AG10803 (cell line): Measurements from ENCODE around the gene SLC37A1.

Experiments
- DNase-seq: peaks from one replicate; pipeline ENCODE4 v3.0.0; 2010; ENCODE audit warnings: low read depth
- H3K4me3 ChIP-seq: 2 replicates; pipeline ENCODE4 v1.5.1; 2011; ENCODE audit warnings: mild to moderate bottlenecking, low read length, control low read depth
- CTCF ChIP-seq: conservative IDR thresholded peaks from 2 replicates; pipeline ENCODE4 v1.5.1; 2011; ENCODE audit warnings: mild to moderate bottlenecking, low read length, control low read depth, inconsistent platforms

The SLC37A1 gene

GRCh38 chr21:42629933-42630589 is 116.4 kb downstream of the SLC37A1 start:
- DNase-seq, result no peak
- TF ChIP-seq CTCF, result no peak

GRCh38 chr21:42630626-42631025 is 117.0 kb downstream of the SLC37A1 start:
- no peak overlapping the region for H3K4me3 ChIP-seq
- TF ChIP-seq CTCF, result no peak
- no peak for DNase-seq

More at GRCh38 chr21:42629933-42630589, 116.4 kb downstream of the SLC37A1 start:
- H3K4me3 ChIP-seq, result no peak overlapping the region
